Measurements from ENCODE around the gene PAQR9. TPM values are rescaled to one million over a fixed set of nuclear protein-coding genes. Genes with fewer than 3 reads are reported as not detected.
A peak's percentile ranks its signal among the peaks of the same experiment; 100 is the strongest.

PAQR9 gene
- total RNA-seq, 1 donor from 2014 or later: not detected

- intact Hi-C loops (cut with micrococcal nuclease): no loop called here
- no peak for DNase-seq (ENCODE audit: low spot score)
Observed at GRCh38 chr3:142941373-142942123, 21.9 kb downstream of the PAQR9 start.

GRCh38 chr3:142940472-142940871 is 23.0 kb downstream of the PAQR9 start:
- no peak for DNase-seq (ENCODE audit: low spot score)
- no peak overlapping the region for H3K27ac Mint-ChIP-seq
- H3K4me3 Mint-ChIP-seq (ENCODE audit: low read depth): no peak overlapping the region
- H3K36me3 Mint-ChIP-seq (ENCODE audit: low read depth): no peaks in the 10 kb centered on the region
- H3K27me3 Mint-ChIP-seq (ENCODE audit: low read depth): peaks cover 20% of the 10 kb centered on the region
- H3K9me3 Mint-ChIP-seq: no peaks in the 10 kb centered on the region
- peaks cover 15% of the 10 kb centered on the region for H3K4me1 Mint-ChIP-seq (ENCODE audit: low read depth)
- intact Hi-C loops (cut with micrococcal nuclease): no loop called here

More at GRCh38 chr3:142941373-142942123, 21.9 kb downstream of the PAQR9 start:
- peaks cover 24% of the 10 kb centered on the region for H3K27me3 Mint-ChIP-seq (ENCODE audit: low read depth)
- H3K4me3 Mint-ChIP-seq (ENCODE audit: low read depth): no peak overlapping the region
- H3K4me1 Mint-ChIP-seq (ENCODE audit: low read depth): peaks cover 15% of the 10 kb centered on the region
- H3K27ac Mint-ChIP-seq: no peak overlapping the region
- no peaks in the 10 kb centered on the region for H3K36me3 Mint-ChIP-seq (ENCODE audit: low read depth)
- H3K9me3 Mint-ChIP-seq: no peaks in the 10 kb centered on the region

- H3K4me1 Mint-ChIP-seq (ENCODE audit: low read depth): peaks cover 15% of the 10 kb centered on the region
- H3K27ac Mint-ChIP-seq: no peak overlapping the region
- DNase-seq (ENCODE audit: low spot score): no peak
- no peaks in the 10 kb centered on the region for H3K9me3 Mint-ChIP-seq
- H3K36me3 Mint-ChIP-seq (ENCODE audit: low read depth): no peaks in the 10 kb centered on the region
- H3K27me3 Mint-ChIP-seq (ENCODE audit: low read depth): peaks cover 20% of the 10 kb centered on the region
- intact Hi-C loops (cut with micrococcal nuclease): no loop called here
- H3K4me3 Mint-ChIP-seq (ENCODE audit: low read depth): no peak overlapping the region
Observed at GRCh38 chr3:142940000-142940399, 23.5 kb downstream of the PAQR9 start.

GRCh38 chr3:142935963-142936362 is 27.5 kb downstream of the PAQR9 start:
- no peak for DNase-seq (ENCODE audit: low spot score)

GRCh38 chr3:142934887-142935269 is 28.6 kb downstream of the PAQR9 start:
- no peak for DNase-seq (ENCODE audit: low spot score)
- Mint-ChIP-seq H3K4me3 (ENCODE audit: low read depth) (no peak overlapping the region), H3K36me3 (ENCODE audit: low read depth) (no peaks in the 10 kb centered on the region), H3K9me3 (no peaks in the 10 kb centered on the region), H3K27ac (no peak overlapping the region), H3K27me3 (ENCODE audit: low read depth) (peaks cover 8% of the 10 kb centered on the region), H3K4me1 (ENCODE audit: low read depth) (no peaks in the 10 kb centered on the region)
- intact Hi-C loops (cut with micrococcal nuclease): no loop called here

More at GRCh38 chr3:142935963-142936362, 27.5 kb downstream of the PAQR9 start:
- Mint-ChIP-seq H3K27me3 (ENCODE audit: low read depth) (peaks cover 12% of the 10 kb centered on the region), H3K4me3 (ENCODE audit: low read depth) (no peak overlapping the region), H3K9me3 (no peaks in the 10 kb centered on the region), H3K36me3 (ENCODE audit: low read depth) (no peaks in the 10 kb centered on the region), H3K27ac (no peak overlapping the region), H3K4me1 (ENCODE audit: low read depth) (no peaks in the 10 kb centered on the region)
- intact Hi-C loops (cut with micrococcal nuclease): no loop called here

GRCh38 chr3:142934128-142934886 is 29.2 kb downstream of the PAQR9 start:
- Mint-ChIP-seq H3K27me3 (ENCODE audit: low read depth) (peaks cover 8% of the 10 kb centered on the region), H3K4me1 (ENCODE audit: low read depth) (no peaks in the 10 kb centered on the region), H3K4me3 (ENCODE audit: low read depth) (no peak overlapping the region), H3K36me3 (ENCODE audit: low read depth) (no peaks in the 10 kb centered on the region), H3K27ac (no peak overlapping the region), H3K9me3 (no peaks in the 10 kb centered on the region)
- DNase-seq (ENCODE audit: low spot score): no peak
- intact Hi-C loops (cut with micrococcal nuclease): no loop called here

- Mint-ChIP-seq H3K4me1 (ENCODE audit: low read depth) (no peaks in the 10 kb centered on the region), H3K9me3 (no peaks in the 10 kb centered on the region), H3K36me3 (ENCODE audit: low read depth) (no peaks in the 10 kb centered on the region), H3K27me3 (ENCODE audit: low read depth) (peaks cover 18% of the 10 kb centered on the region), H3K27ac (no peak overlapping the region), H3K4me3 (ENCODE audit: low read depth) (no peak overlapping the region)
- DNase-seq (ENCODE audit: low spot score): no peak
- intact Hi-C loops (cut with micrococcal nuclease): no loop called here
Observed at GRCh38 chr3:142931222-142931621, 32.3 kb downstream of the PAQR9 start.

GRCh38 chr3:142930463-142930862 is 33.0 kb downstream of the PAQR9 start:
- Mint-ChIP-seq H3K27me3 (ENCODE audit: low read depth) (peaks cover 19% of the 10 kb centered on the region), H3K27ac (no peak overlapping the region), H3K4me3 (ENCODE audit: low read depth) (no peak overlapping the region), H3K9me3 (no peaks in the 10 kb centered on the region), H3K36me3 (ENCODE audit: low read depth) (no peaks in the 10 kb centered on the region), H3K4me1 (ENCODE audit: low read depth) (no peaks in the 10 kb centered on the region)
- intact Hi-C loops (cut with micrococcal nuclease): no loop called here
- no peak for DNase-seq (ENCODE audit: low spot score)

GRCh38 chr3:142929890-142930289 is 33.6 kb downstream of the PAQR9 start:
- H3K27ac Mint-ChIP-seq: no peak overlapping the region
- no peak overlapping the region for H3K4me3 Mint-ChIP-seq (ENCODE audit: low read depth)
- H3K9me3 Mint-ChIP-seq: no peaks in the 10 kb centered on the region
- peaks cover 20% of the 10 kb centered on the region for H3K27me3 Mint-ChIP-seq (ENCODE audit: low read depth)
- intact Hi-C loops (cut with micrococcal nuclease): loop anchor here (2.0 kb wide), 1 partner anchor 57 kb away; no protein-coding TSS in a partner anchor
- H3K4me1 Mint-ChIP-seq (ENCODE audit: low read depth): no peaks in the 10 kb centered on the region
- H3K36me3 Mint-ChIP-seq (ENCODE audit: low read depth): no peaks in the 10 kb centered on the region
- DNase-seq (ENCODE audit: low spot score): no peak

GRCh38 chr3:142929109-142929508 is 34.4 kb downstream of the PAQR9 start:
- no peak overlapping the region for H3K27ac Mint-ChIP-seq
- H3K27me3 Mint-ChIP-seq (ENCODE audit: low read depth): peaks cover 25% of the 10 kb centered on the region
- H3K36me3 Mint-ChIP-seq (ENCODE audit: low read depth): no peaks in the 10 kb centered on the region
- peak; percentile 16 for DNase-seq (ENCODE audit: low spot score)
- no peaks in the 10 kb centered on the region for H3K4me1 Mint-ChIP-seq (ENCODE audit: low read depth)
- H3K4me3 Mint-ChIP-seq (ENCODE audit: low read depth): no peak overlapping the region
- intact Hi-C loops (cut with micrococcal nuclease): loop anchor here (2.0 kb wide), 1 partner anchor 58 kb away; no protein-coding TSS in a partner anchor
- H3K9me3 Mint-ChIP-seq: no peaks in the 10 kb centered on the region

GRCh38 chr3:142926368-142926944 is 37.0 kb downstream of the PAQR9 start:
- Mint-ChIP-seq H3K27ac (no peak overlapping the region), H3K4me1 (ENCODE audit: low read depth) (no peaks in the 10 kb centered on the region), H3K4me3 (ENCODE audit: low read depth) (no peak overlapping the region), H3K27me3 (ENCODE audit: low read depth) (peaks cover 25% of the 10 kb centered on the region), H3K36me3 (ENCODE audit: low read depth) (no peaks in the 10 kb centered on the region), H3K9me3 (no peaks in the 10 kb centered on the region)
- DNase-seq (ENCODE audit: low spot score): no peak
- intact Hi-C loops (cut with micrococcal nuclease): no loop called here

GRCh38 chr3:142925140-142925539 is 38.3 kb downstream of the PAQR9 start:
- Mint-ChIP-seq H3K9me3 (no peaks in the 10 kb centered on the region), H3K4me3 (ENCODE audit: low read depth) (no peak overlapping the region), H3K4me1 (ENCODE audit: low read depth) (no peaks in the 10 kb centered on the region), H3K27ac (no peak overlapping the region), H3K36me3 (ENCODE audit: low read depth) (no peaks in the 10 kb centered on the region), H3K27me3 (ENCODE audit: low read depth) (peaks cover 27% of the 10 kb centered on the region)
- intact Hi-C loops (cut with micrococcal nuclease): no loop called here
- no peak for DNase-seq (ENCODE audit: low spot score)

- Mint-ChIP-seq H3K4me3 (ENCODE audit: low read depth) (no peak overlapping the region), H3K36me3 (ENCODE audit: low read depth) (no peaks in the 10 kb centered on the region), H3K9me3 (no peaks in the 10 kb centered on the region), H3K27ac (no peak overlapping the region), H3K27me3 (ENCODE audit: low read depth) (peaks cover 37% of the 10 kb centered on the region), H3K4me1 (ENCODE audit: low read depth) (no peaks in the 10 kb centered on the region)
- no peak for DNase-seq (ENCODE audit: low spot score)
- intact Hi-C loops (cut with micrococcal nuclease): no loop called here
Observed at GRCh38 chr3:142923694-142924093, 39.8 kb downstream of the PAQR9 start.

Measured in activated T-helper 2 cell treated with anti-CD3 and anti-CD28 coated beads, Interferon-gamma antibody, Interleukin-2, Interleukin-4, amounts not matched to agents 10 μg/mL and 5 μg/mL and 100 μg/mL, durations not matched to agents 14 hours and 24 hours and 36 hours (primary cell).